GM04504 (cell line): ENCODE data around the gene PELO.
"Not testable (repeated sequence)": the region's sequence is repeated elsewhere in the genome, so short reads cannot be mapped to it uniquely, and the experiment has no call there.

ENCODE experiments used
- DNase-seq: peaks from one replicate; pipeline ENCODE4 v3.0.0-alpha.2; 2012; ENCODE audit warnings: low read depth

Gene PELO

DNA sequence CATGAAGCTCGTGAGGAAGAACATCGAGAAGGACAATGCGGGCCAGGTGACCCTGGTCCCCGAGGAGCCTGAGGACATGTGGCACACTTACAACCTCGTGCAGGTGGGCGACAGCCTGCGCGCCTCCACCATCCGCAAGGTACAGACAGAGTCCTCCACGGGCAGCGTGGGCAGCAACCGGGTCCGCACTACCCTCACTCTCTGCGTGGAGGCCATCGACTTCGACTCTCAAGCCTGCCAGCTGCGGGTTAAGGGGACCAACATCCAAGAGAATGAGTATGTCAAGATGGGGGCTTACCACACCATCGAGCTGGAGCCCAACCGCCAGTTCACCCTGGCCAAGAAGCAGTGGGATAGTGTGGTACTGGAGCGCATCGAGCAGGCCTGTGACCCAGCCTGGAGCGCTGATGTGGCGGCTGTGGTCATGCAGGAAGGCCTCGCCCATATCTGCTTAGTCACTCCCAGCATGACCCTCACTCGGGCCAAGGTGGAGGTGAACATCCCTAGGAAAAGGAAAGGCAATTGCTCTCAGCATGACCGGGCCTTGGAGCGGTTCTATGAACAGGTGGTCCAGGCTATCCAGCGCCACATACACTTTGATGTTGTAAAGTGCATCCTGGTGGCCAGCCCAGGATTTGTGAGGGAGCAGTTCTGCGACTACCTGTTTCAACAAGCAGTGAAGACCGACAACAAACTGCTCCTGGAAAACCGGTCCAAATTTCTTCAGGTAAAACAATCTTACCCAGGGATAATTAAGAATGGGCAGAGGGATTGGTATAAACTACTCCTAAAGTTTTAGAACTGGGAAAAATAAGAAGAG lies 12.9 kb downstream of the PELO start:
- no peak for DNase-seq

- DNase-seq = no peak
Observed at GRCh38 chr5:52801329-52801728, 13.6 kb downstream of the PELO start.

GRCh38 chr5:52802272-52802973 lies 14.7 kb downstream of the PELO start:
- DNase-seq = no peak

DNA sequence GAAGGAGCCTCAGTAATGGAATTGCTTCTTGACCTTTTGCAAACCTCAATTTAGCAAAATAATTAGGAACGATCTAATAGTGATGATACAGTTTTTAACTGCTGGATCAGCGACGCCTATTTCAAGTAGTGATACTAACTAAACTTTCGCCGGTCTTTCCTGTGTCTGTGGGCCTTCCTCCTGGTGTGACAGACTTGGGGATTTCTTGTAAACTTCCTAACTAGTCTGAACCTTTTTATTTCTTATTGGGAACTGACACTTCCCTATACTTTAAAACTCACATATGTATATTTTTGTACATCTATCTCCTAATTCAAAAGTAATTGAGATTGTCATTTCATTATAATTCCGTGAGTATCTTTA lies 15.2 kb downstream of the PELO start:
- no peak for DNase-seq

DNA sequence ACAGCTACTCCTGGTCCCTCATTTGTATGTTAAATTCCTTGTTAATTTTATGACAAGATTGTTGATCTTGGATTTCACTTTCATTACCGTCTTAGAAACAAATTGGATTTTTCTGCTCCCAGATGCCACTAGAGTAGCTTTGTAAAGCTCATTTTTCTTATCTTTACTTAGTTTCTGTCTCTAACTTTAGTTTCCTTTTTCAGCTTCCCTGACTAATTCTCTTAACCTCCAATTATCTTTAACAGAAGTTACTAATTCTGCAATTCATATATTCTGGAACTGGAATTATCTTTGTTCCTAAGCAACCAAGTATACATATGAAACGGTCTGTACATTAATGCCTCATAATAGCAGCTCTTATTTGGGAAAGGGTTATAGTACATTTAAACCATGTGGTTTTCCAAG lies 16.7 kb downstream of the PELO start:
- no peak for DNase-seq

DNA sequence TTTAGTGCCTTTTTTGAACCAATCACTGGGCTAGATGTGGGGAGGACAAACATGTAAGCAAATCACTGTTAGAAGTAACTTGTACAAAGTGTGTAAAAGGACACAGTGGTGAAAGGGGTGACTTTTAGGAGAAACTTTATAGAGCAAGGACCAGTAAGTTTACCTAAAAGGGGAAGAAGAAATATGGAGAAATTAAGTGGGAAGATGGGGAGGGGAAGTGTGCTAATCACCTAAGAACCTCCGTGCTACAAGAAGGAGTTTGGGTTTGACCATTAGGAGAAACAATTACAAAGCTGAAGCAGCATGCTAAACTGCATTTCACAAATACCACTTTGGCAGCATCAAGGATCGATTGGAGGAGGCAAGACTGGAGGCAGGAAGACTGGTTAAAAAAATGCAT lies 17.3 kb downstream of the PELO start:
- no peak for DNase-seq

DNA sequence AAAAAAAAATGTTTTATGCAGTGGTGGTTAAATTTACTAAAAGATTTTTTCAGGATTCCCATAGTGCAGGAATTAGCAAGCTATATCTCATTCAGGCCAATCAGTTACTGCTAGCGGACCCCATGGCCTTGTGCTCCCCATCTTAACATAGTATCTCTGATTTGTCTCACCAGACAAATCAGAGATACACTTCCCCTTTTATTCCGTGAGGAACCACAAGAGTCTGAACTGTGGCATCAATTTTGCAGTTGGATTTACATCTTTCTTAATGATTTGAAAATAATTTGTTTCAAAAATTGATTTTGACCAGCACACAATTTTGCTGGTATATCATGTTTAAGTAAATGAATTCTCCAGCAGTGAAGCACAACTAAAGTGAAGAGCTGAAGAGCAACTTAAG lies 17.9 kb downstream of the PELO start:
- DNase-seq = no peak

GRCh38 chr5:52807037-52807436 lies 19.3 kb downstream of the PELO start:
- DNase-seq = no peak

GRCh38 chr5:52807723-52808122 lies 20.0 kb downstream of the PELO start:
- DNase-seq = no peak

DNA sequence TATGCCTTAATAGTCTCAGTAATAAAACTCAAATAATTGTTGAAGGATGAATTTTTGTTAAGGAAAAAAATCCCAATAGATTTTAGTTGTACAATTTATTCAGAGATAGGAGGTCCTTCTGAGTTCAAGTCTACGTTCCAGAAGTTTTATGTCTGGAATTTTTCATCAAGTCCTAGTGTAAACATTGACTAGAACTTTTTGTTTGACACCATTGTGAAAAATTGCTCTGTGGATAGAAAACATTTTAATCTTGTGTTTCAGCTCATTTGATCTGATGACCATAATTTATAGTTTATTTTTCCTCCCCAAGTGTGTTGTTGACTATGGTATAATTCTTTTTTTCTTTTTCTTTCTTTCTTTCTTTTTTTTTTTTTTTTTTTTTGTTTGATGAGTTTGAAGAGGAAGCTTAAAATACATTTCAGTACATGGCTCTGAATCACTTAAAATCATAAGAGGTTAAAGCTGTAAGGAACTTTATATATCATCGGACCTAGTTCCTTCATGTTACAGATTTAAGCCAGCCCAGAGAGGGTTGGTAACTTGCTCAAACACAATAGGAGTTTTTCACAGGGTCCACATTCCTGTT lies 20.7 kb downstream of the PELO start:
- DNase-seq = no peak

GRCh38 chr5:52809884-52810283 lies 22.2 kb downstream of the PELO start:
- no peak for DNase-seq

DNA sequence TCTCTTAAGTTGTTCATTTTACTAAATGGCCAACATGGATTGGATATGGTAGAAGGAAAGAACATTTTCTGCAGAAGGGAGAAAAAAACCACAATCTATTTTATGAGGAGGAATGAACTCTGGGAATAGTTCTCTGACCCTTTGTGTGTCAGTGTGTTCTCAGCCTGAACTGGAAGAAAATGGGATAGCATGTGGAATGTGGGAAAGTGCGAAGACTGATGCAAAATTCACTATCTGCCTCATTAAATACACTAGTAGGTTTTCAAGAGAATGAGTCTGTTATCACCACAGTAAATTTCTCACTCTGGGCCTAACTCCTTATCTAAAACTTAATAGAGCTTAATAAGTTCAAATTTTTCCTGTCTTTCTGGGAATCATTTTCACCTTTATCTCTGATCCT lies 22.7 kb downstream of the PELO start:
- no peak for DNase-seq

DNA sequence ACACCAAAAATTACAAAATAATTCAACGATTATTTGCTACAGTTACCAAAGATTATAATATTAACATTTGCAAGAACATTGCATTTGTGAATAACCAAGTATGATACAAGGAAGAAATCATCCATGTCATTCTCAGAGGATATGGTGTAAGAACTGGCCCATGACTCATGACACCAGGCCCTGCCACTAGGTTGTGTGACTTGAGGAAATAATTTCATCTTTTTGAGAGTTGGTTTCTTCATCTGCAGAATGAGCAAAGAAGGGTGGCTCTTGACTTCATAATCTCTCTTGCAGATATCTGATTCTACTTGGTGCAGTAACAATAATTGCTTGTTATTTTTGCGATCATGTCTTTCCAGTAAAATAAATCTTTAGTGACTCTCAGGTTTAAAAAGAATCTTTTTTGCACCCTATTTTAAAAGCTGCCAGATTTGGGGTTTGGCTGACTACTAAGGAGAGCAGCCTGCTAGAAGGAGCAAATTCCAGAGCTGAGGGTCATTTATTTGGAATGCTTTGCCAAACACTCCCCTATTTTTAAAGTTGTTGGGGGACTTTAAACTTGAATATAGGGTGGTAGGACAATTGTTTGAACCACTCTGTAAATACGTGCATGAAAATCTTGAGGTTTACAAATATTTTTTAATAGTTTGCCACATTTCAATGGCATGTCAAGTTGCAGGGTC lies 23.5 kb downstream of the PELO start:
- no peak for DNase-seq

DNA sequence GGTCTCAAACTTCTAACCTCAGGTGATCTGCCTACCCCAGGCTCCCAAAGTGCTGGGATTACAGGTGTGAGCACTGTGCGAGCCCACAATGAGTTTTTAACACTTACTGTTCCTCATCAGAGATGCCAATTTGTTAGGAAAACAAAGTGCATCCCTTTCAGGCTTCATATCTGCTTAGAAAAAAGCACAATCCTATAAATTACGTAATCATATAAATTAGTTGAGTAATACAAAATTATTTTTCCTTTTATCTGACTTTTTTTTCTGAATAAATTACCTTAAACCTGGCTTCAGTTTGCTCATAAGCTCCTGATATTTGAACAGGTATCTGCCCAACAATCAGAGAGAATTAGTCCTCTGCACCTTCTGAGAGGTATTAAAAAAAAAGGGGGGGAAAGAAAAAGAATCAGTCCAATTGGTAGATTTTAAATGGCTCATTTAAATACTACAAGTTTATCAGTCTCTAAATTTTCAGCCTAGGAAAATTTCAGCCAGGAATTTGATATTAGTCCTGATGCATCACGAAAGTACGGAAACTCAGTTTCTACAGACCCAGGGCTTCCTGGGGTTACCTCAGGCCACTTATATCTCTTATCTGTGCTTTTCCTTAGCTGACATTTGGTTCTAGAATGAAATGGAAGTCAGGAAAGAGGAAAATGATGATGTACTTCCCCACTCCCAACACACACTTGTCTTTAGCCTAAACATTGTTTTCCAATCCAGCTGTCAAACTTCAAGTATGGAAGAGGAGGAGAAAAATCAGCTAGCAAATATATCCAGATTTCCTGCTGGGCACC lies 26.8 kb downstream of the PELO start:
- DNase-seq = no peak

DNA sequence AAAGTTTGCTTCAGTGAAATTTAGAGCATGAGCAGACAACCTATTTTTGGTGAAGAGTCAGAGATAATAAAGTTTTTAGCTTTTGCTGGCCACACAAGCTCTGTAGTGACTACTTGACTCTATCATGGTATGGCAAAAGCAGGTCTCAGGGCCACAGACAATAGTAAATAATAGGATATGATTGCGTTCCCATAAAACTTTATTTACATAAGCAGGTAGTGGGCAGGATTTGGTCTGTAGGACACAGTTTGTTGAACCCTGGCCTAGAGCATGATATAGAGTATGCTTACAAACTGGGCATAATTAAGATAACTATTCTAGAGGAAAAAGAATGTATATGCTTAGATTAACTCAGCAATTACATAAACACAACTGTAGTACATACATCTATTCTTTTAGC lies 30.1 kb downstream of the PELO start:
- no peak for DNase-seq

GRCh38 chr5:52818360-52818759 lies 30.6 kb downstream of the PELO start:
- DNase-seq = no peak

DNA sequence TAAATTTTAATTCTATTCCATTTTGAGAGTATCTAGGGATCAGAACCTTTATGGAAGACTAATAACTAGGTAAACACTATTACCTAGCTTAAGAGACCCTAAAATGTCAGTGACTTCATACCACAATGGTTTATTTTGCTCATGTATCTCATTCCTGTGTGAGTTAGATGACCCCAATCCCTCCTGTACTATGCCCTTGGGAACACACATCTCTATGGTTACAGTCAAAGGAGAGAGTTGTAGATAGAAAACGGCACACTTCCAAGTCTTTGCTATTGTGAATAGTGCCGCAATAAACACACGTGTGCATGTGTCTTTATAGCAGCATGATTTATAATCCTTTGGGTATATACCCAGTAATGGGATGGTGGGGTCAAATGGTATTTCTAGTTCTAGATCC lies 31.1 kb downstream of the PELO start:
- DNase-seq = not testable (repeated sequence)

GRCh38 chr5:52821901-52822300 lies 34.2 kb downstream of the PELO start:
- no peak for DNase-seq

DNA sequence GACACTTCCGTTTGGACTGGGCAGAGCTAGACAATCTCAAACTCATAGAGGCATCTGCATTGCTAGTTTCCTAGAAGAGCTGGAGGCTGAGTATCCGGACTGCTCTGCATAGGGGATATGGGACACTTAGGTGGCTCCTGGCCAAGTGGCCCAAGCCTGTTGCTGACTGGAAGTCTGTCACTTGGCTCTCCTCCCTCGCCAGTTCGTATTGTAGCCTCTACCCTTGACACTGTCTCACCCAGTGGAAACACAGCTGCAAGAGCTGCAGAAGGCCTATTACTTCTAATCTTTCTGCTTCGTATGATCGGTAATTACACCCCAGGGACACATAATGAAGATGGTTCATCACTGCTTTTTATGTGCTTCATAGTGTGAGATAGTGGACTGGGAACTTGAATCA lies 34.7 kb downstream of the PELO start:
- no peak for DNase-seq

GRCh38 chr5:52824827-52825226 lies 37.1 kb downstream of the PELO start:
- no peak for DNase-seq

- no peak for DNase-seq
Observed at GRCh38 chr5:52825826-52826225, 38.1 kb downstream of the PELO start.

DNA sequence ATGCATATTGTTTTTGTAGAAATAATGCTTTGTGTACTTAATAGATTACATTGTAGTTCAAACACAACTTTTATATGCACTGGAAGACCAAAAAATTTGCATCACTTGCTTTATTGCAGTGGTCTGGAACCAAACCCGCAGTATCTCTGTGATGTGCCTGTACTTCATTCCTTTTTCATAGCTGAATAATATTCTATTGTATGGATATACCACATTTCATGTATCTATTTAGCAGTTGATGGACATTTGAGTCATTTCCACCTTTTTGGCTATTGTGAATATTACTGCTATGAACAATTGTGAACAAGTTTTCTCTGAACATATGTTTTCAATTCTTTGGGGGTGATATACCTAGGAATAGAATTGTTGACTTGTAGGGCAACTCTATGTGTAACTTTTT lies 40.1 kb downstream of the PELO start:
- DNase-seq = no peak
